GM15510 (cell line): ENCODE measurements around the gene AGAP3.

Experiments
- POLR2A ChIP-seq: IDR thresholded peaks from 3 replicates; pipeline ENCODE4 v1.6.1; 2011; ENCODE audit warnings: borderline replicate concordance; ENCODE audit not compliant: insufficient read length; ENCODE audit errors: extremely low read depth

AGAP3 gene

GRCh38 chr7:151173386-151174245 lies 87.3 kb downstream of the AGAP3 start:
- no peak for TF ChIP-seq POLR2A

DNA sequence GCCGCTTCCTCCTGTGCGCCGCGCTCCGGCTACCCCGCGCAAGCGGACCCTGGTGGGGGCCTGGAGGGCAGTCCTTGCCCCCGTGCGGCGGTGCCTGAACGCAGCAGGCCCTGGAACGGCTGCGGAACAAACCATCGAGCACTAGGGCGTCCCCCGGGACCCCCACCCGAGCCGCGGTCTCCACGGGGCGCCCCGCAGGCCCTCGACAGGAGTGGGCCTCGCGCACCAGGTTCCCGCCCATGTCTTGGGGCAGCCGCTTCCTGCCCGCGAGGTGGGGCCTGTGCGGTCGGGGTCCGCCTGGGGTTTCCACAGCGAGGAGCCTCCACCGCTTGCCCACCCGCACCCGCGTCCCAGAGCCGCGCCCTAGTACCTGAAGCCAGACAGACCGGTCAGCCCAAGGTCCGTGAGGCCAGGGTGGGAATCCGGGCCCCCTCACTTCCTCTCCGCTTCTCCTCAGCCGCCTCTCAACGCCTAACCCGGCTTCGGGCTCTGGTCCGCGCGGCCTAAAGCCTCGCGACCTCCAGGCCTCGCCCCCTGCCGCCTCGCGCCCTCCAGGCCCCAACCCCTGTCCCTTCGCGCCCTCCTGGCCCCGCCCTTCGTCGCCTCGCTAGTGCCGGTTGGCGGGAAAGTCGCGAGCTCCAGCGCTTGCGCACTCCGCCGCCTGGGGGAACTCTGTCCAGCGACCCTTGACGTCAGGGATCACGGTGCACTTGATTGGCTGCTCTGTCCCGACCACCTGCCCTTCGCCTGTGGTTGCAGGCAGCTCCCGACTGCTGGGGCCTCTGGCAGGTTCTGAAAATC lies 88.2 kb downstream of the AGAP3 start:
- no peak for TF ChIP-seq POLR2A

GRCh38 chr7:151175047-151175792 lies 88.9 kb downstream of the AGAP3 start:
- no peak for TF ChIP-seq POLR2A

- TF ChIP-seq POLR2A = no peak
Observed at GRCh38 chr7:151175793-151176311, 89.6 kb downstream of the AGAP3 start.

- TF ChIP-seq POLR2A = no peak
Observed at GRCh38 chr7:151176401-151176800, 90.1 kb downstream of the AGAP3 start.

- no peak for TF ChIP-seq POLR2A
Observed at GRCh38 chr7:151177310-151177709, 91.0 kb downstream of the AGAP3 start.

DNA sequence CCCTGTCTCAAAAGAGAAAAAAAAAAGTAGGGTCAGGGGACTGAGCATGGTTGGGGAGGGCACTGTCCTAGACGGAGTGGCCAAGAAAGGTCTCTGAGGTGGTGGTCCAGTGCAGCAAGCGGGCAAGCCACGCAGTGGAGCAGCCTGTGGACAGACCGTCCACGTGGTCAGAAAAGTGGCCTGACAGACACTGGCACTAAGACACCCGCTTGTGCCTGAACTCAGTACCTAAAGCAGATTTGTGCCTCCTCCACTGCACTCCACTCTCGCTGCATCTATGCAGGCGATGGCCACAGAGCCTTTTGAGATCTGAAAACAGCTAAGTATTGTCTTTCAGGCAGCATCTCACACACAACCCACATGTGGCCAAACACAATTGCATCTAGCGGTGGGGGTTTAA lies 92.0 kb downstream of the AGAP3 start:
- TF ChIP-seq POLR2A = no peak

GRCh38 chr7:151178831-151179230 lies 92.6 kb downstream of the AGAP3 start:
- TF ChIP-seq POLR2A = no peak

DNA sequence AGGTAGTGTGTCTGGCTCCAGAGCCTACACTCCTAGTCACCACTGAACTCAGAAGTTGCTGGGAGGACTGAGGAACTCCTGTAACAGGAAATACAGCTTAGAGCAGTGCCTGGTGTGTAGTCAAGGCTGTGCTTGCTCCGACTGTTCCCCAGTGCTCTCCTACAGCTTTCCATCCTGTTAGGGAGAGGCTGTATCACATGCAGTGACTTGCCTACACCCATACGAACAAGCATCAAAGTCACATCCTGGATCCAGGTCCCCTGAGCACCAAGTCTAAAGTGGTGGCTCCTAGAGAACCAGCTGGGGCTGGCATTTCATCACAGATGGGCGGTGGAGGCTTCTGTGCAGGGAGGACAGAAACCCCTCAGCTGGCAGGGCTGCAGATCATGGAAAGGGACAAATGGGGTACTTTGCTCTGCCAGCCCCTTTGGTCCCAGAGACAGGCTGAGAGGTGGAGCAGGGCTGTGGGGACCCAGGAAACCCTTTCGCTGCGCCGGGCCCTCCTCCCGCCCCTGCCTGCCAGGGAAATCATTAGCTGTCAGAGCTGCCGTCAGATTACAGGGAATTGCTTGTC lies 93.1 kb downstream of the AGAP3 start:
- TF ChIP-seq POLR2A = no peak

DNA sequence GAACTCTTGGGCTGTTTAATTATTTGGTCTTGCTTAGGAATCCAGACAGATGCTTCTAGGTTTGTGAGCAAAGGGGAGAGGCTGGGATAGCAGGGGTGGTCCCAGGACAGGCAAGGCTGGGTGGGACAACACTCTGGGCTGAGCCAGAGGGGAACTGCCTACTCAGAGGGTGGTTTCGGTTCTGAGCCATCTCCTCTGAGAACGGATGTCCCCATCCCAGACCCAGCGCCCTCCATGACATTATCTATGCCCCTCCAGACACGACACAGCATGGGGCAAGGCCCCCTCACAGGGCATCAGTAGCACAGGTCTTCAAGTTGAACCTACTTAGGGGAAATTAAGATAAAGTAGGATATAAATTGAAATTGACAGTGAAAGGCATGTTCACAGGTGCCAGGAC lies 93.7 kb downstream of the AGAP3 start:
- TF ChIP-seq POLR2A = no peak

- TF ChIP-seq POLR2A = no peak
Observed at GRCh38 chr7:151181011-151181431, 94.7 kb downstream of the AGAP3 start.

- TF ChIP-seq POLR2A = no peak
Observed at GRCh38 chr7:151185762-151186639, 99.7 kb downstream of the AGAP3 start.

DNA sequence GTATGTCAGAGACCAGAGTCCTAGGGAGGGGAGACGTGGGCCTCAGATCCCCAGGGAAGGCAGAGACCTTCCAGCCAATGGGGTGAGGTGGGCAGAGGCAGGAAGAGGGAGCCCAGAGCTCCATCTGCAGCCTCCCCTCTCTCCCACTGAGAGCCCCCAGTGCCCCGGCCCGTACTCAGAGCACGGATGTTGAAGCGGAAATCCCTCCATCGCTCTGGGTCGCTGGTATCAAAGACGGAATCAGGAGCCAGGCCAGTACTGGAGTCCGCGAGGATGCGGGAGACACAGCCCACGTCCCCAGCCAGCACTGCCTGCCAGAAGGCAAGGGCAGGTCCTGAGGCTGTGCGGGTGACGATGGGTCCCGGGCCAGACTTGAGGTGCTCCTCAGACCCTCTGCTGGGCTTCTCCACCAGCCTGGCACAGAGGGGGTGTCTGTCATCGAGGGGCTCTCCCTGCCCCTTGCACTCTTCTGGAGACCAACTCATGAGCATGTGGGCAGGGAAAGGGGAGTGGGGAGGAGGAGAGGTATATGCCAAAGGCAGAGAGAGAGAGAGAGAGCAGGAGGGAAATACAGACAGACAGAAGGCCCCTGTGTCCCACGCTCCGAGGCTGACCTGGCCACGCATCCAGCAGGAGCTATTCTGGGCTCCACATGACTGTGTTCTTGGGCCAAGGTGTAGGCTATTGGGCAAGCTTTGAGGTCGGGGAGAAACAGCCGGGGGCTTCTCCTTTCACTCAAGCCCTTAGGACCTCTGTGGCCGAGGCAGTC lies 100.5 kb downstream of the AGAP3 start, which contains the start of gene ASB10:
ASB10 (minus strand) TSS at position 611 of the 769 bp plus-strand sequence; CDS start at position 491, 120 bp downstream.
- TF ChIP-seq POLR2A = no peak
